Ovary (tissue), 3 donors: ENCODE measurements around the gene GCK.

Experiments
- EP300 ChIP-seq: sonication (generic); formaldehyde crosslinking; IDR thresholded peaks from one replicate; pipeline ENCODE4 v1.6.1; 2017; ENCODE audit warnings: antibody characterized with exemption
- POLR2A ChIP-seq: fragments of 450-650 bp; IDR thresholded peaks from one replicate; pipeline ENCODE4 v1.6.1; 2017; ENCODE audit warnings: antibody characterized with exemption, mild to moderate bottlenecking, moderate library complexity
- TF ChIP-seq, protein P1 (sequence below), 3 donors: fragments of 450-650 bp in 2 of 3; fragments of 200-600 bp in 1 of 3; IDR thresholded peaks; one replicate each; pipeline versions ENCODE4 v1.5.1 to v1.8.0; 2016 to 2022; ENCODE audit warnings: antibody characterized with exemption in 3 of 3, mild to moderate bottlenecking in 1 of 3
- donor health status: DM: no; HTN: no; CAD: no.

- TF ChIP-seq, protein P1, sequence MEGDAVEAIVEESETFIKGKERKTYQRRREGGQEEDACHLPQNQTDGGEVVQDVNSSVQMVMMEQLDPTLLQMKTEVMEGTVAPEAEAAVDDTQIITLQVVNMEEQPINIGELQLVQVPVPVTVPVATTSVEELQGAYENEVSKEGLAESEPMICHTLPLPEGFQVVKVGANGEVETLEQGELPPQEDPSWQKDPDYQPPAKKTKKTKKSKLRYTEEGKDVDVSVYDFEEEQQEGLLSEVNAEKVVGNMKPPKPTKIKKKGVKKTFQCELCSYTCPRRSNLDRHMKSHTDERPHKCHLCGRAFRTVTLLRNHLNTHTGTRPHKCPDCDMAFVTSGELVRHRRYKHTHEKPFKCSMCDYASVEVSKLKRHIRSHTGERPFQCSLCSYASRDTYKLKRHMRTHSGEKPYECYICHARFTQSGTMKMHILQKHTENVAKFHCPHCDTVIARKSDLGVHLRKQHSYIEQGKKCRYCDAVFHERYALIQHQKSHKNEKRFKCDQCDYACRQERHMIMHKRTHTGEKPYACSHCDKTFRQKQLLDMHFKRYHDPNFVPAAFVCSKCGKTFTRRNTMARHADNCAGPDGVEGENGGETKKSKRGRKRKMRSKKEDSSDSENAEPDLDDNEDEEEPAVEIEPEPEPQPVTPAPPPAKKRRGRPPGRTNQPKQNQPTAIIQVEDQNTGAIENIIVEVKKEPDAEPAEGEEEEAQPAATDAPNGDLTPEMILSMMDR (IDR thresholded peaks at IDR 0.05), result no peak
- TF ChIP-seq POLR2A (no peak), EP300 (no peak)
Measured at GRCh38 chr7:44149571-44150465, 39.4 kb downstream of the GCK start.
